ENCODE measurements around the gene NIT2.

DNA sequence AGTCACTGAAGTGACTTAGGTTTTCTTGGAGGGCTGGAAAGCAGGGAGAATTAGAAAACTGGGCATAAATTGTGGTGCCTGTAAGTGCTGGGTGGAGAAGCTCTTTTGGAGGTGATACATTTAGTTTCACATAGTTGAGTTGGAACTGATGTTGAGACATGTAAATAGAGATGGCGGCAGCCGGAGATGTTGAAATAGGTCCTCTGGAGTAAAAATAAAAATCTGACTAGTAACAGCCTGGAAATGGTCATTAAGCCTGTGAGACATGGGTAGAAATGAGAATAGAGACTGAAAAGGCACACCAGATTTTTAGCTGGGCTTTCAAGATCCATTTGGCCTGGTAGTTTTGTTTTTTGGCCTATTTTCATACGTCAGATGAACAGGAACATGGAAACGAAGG lies 2.9 kb upstream of the NIT2 start:
- no peak for TF ChIP-seq POLR2A (IDR thresholded peaks at IDR 0.05)
- TF ChIP-seq, protein P1, sequence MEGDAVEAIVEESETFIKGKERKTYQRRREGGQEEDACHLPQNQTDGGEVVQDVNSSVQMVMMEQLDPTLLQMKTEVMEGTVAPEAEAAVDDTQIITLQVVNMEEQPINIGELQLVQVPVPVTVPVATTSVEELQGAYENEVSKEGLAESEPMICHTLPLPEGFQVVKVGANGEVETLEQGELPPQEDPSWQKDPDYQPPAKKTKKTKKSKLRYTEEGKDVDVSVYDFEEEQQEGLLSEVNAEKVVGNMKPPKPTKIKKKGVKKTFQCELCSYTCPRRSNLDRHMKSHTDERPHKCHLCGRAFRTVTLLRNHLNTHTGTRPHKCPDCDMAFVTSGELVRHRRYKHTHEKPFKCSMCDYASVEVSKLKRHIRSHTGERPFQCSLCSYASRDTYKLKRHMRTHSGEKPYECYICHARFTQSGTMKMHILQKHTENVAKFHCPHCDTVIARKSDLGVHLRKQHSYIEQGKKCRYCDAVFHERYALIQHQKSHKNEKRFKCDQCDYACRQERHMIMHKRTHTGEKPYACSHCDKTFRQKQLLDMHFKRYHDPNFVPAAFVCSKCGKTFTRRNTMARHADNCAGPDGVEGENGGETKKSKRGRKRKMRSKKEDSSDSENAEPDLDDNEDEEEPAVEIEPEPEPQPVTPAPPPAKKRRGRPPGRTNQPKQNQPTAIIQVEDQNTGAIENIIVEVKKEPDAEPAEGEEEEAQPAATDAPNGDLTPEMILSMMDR (IDR thresholded peaks at IDR 0.05), result no peak

All from adrenal gland (tissue), 5 donors.